HepG2 (cell line): ENCODE data around the gene HLA-DMB. TPM values are rescaled to one million over a fixed set of nuclear protein-coding genes. Genes with fewer than 3 reads are reported as not detected.

Experiments
- BRCA1 ChIP-seq: sonication (generic); formaldehyde crosslinking; IDR thresholded peaks from 2 replicates; pipeline ENCODE4 v1.4.0; 2020; ENCODE audit warnings: missing genetic modification reagents
- CCAR2 ChIP-seq: fragments of 200-400 bp; formaldehyde crosslinking; optimal IDR thresholded peaks from 2 replicates; pipeline ENCODE3; 2018; ENCODE audit warnings: low read depth, mild to moderate bottlenecking, low read length, moderate library complexity
- CCDC6 ChIP-seq: sonication (generic); formaldehyde crosslinking; IDR thresholded peaks from 2 replicates; pipeline ENCODE4 v1.8.1; 2022; ENCODE audit warnings: mild to moderate bottlenecking, missing genetic modification reagents, moderate library complexity
- DMAP1 ChIP-seq: IDR thresholded peaks from 2 replicates; pipeline ENCODE4 v1.6.1; 2016
- GATAD2A ChIP-seq: IDR thresholded peaks from 2 replicates; pipeline ENCODE4 v1.6.1; 2016
- HIVEP1 ChIP-seq: sonication (generic); formaldehyde crosslinking; IDR thresholded peaks from 2 replicates; pipeline ENCODE4 v1.4.0; 2020; ENCODE audit warnings: mild to moderate bottlenecking, missing genetic modification reagents
- ISX ChIP-seq: sonication (generic); formaldehyde crosslinking; conservative IDR thresholded peaks from 2 replicates; pipeline ENCODE4 v1.5.0; 2020; ENCODE audit warnings: missing genetic modification reagents
- JUNB ChIP-seq: sonication (generic); formaldehyde crosslinking; IDR thresholded peaks from 2 replicates; pipeline ENCODE4 v1.8.0; 2022; ENCODE audit warnings: missing genetic modification reagents, mild to moderate bottlenecking, borderline replicate concordance
- KAT8 ChIP-seq: IDR thresholded peaks from 2 replicates; pipeline ENCODE4 v1.6.1; 2016; ENCODE audit warnings: missing genetic modification reagents, missing compliant biosample characterization
- RAD51 ChIP-seq: fragments of 450-650 bp; IDR thresholded peaks from 2 replicates; pipeline ENCODE4 v1.6.1; 2016; ENCODE audit warnings: borderline replicate concordance
- SMAD1 ChIP-seq: sonication (generic); formaldehyde crosslinking; IDR thresholded peaks from 2 replicates; pipeline ENCODE4 v1.4.0; 2020; ENCODE audit warnings: missing genetic modification reagents, low read depth, mild to moderate bottlenecking, borderline replicate concordance
- TARDBP ChIP-seq: sonication (generic); formaldehyde crosslinking; IDR thresholded peaks from 2 replicates; pipeline ENCODE4 v1.8.0; 2022; ENCODE audit warnings: mild to moderate bottlenecking, missing genetic modification reagents
- TGIF2 ChIP-seq: IDR thresholded peaks from 2 replicates; pipeline ENCODE4 v1.6.1; 2016; ENCODE audit warnings: control low read depth, missing compliant biosample characterization
- THYN1 ChIP-seq: sonication (generic); formaldehyde crosslinking; IDR thresholded peaks from 2 replicates; pipeline ENCODE4 v1.8.1; 2023; ENCODE audit warnings: low read depth, mild to moderate bottlenecking, moderate library complexity, missing genetic modification reagents, borderline replicate concordance
- ZNF431 ChIP-seq: sonication (generic); formaldehyde crosslinking; IDR thresholded peaks from 2 replicates; pipeline ENCODE4 v1.9.0; 2022; ENCODE audit warnings: missing genetic modification reagents, low read depth, mild to moderate bottlenecking, borderline replicate concordance
- ZNF567 ChIP-seq: sonication (generic); formaldehyde crosslinking; IDR thresholded peaks from 2 replicates; pipeline ENCODE4 v1.8.1; 2023; ENCODE audit warnings: mild to moderate bottlenecking, missing genetic modification reagents, borderline replicate concordance
- ZNF75D ChIP-seq: sonication (generic); formaldehyde crosslinking; IDR thresholded peaks from 2 replicates; pipeline ENCODE4 v1.8.1; 2023; ENCODE audit warnings: missing genetic modification reagents, mild to moderate bottlenecking, borderline replicate concordance
- ZNF878 ChIP-seq: sonication (generic); formaldehyde crosslinking; IDR thresholded peaks from 2 replicates; pipeline ENCODE4 v1.8.1; 2023; ENCODE audit warnings: mild to moderate bottlenecking, missing genetic modification reagents, moderate library complexity
- polyA plus RNA-seq, 8 experiments: library from polyadenylated mRNA; depleted of rRNA in 3 of 8; stranded (reverse) in 7 of 8; unstranded in 1 of 8; fragments of >200 nt; fragmentation: Illumina TruSeq in 4 of 8; extraction: Trizol in 4 of 8; gene quantifications; 2 replicates each; pipeline versions ENCODE4 v1.2.1 to v1.2.3, GENCODE V29; 2011 to 2016; ENCODE audit warnings: low read depth in 4 of 8, missing spikeins in 1 of 8, mixed read lengths in 1 of 8; ENCODE audit not compliant: insufficient read depth in 1 of 8
- total RNA-seq, 5 experiments: library from RNA; depleted of rRNA; stranded (reverse); fragments of >200 nt; fragmentation: Illumina TruSeq; extraction: Trizol; gene quantifications; 2 replicates each; pipeline ENCODE4 v1.2.3, GENCODE V29; 2016; ENCODE audit warnings: low read depth in 1 of 5
- TF ChIP-seq, protein P1 (sequence below): sonication (generic); formaldehyde crosslinking; IDR thresholded peaks from 2 replicates; pipeline ENCODE4 v1.5.0; 2020; ENCODE audit warnings: missing genetic modification reagents
- TF ChIP-seq, protein P2 (sequence below): sonication (generic); IDR thresholded peaks from 2 replicates; pipeline ENCODE4 v1.6.1; 2016; ENCODE audit warnings: low read depth, borderline replicate concordance
- TF ChIP-seq, protein P3 (sequence below): sonication (generic); formaldehyde crosslinking; IDR thresholded peaks from 2 replicates; pipeline ENCODE4 v1.4.0; 2020; ENCODE audit warnings: missing genetic modification reagents; ENCODE audit errors: not compliant biosample characterization
- TF ChIP-seq, protein P4 (sequence below): sonication (generic); formaldehyde crosslinking; IDR thresholded peaks from 2 replicates; pipeline ENCODE4 v1.9.0; 2021; ENCODE audit warnings: missing genetic modification reagents, borderline replicate concordance
- TF ChIP-seq, protein P5 (sequence below): sonication (generic); formaldehyde crosslinking; IDR thresholded peaks from 2 replicates; pipeline ENCODE4 v1.4.0; 2020; ENCODE audit warnings: missing genetic modification reagents

The HLA-DMB gene
- total and polyA plus RNA-seq, 2 of the 13 experiments (the other 11 are each of a cell fraction or from before 2014, with no cell fraction given), result not detected

DNA sequence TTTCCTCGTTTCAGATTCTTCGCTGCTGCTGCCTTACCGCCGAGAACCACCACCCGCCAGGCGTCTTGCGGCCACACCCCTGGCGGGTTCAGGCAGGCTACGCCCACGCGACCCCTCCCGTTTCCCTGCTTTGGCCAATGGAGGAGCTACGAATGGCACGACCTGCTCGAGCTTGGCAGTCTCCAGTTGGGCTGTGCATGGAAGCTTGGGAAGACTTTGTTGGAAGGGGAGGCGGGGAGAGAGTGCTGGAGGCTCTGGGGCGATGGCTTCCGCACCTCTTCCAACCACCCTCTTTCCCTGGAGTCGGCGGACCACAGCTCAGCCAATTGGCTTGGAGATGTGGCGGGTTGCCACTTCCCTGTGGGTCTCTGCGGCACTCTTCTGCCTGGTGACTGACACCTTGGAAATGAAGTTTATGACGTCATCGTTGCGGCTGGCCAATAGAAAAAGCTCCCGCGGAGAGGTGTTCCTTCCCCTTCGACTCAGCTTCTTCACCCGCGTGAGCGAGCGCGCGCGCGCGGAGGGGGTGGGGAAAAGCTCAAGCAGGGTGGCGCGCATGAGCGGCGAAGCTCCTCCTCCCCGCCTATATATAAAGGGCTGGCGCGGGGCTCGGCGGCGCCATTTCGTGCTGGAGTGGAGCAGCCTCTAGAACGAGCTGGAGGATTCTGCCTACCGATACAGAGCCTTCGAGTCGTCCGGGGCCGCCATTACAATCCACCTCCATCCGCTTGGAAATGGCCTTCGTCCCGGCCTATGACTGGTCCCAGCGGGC is 30.9 kb upstream of the HLA-DMB start (continued):
- no peak for TF ChIP-seq ZNF75D
- TF ChIP-seq BRCA1, result peak; percentile 77; the same call in 1 of the 2 replicates
- TF ChIP-seq RAD51, result no peak
- TF ChIP-seq, protein P1, sequence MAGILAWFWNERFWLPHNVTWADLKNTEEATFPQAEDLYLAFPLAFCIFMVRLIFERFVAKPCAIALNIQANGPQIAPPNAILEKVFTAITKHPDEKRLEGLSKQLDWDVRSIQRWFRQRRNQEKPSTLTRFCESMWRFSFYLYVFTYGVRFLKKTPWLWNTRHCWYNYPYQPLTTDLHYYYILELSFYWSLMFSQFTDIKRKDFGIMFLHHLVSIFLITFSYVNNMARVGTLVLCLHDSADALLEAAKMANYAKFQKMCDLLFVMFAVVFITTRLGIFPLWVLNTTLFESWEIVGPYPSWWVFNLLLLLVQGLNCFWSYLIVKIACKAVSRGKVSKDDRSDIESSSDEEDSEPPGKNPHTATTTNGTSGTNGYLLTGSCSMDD (CRISPR knock-in tag), result no peak; the same call in 1 of the 2 replicates
- peak; percentile 81; the same call in 1 of the 2 replicates for TF ChIP-seq ZNF567 (CRISPR knock-in tag)
- TF ChIP-seq HIVEP1 (CRISPR knock-in tag), result peak; percentile 52
- peak; percentile 46; the same call in 1 of the 2 replicates for TF ChIP-seq DMAP1 (CRISPR knock-in tag)
- TF ChIP-seq, protein P2, sequence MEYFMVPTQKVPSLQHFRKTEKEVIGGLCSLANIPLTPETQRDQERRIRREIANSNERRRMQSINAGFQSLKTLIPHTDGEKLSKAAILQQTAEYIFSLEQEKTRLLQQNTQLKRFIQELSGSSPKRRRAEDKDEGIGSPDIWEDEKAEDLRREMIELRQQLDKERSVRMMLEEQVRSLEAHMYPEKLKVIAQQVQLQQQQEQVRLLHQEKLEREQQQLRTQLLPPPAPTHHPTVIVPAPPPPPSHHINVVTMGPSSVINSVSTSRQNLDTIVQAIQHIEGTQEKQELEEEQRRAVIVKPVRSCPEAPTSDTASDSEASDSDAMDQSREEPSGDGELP, result peak; percentile 10; the same call in 1 of the 2 replicates
- TF ChIP-seq ISX (CRISPR knock-in tag), result no peak
- TF ChIP-seq GATAD2A (CRISPR knock-in tag), result peak; percentile 51; the same call in 1 of the 2 replicates
- TF ChIP-seq, protein P3, sequence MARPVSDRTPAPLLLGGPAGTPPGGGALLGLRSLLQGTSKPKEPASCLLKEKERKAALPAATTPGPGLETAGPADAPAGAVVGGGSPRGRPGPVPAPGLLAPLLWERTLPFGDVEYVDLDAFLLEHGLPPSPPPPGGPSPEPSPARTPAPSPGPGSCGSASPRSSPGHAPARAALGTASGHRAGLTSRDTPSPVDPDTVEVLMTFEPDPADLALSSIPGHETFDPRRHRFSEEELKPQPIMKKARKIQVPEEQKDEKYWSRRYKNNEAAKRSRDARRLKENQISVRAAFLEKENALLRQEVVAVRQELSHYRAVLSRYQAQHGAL (CRISPR knock-in tag), result peak; percentile 12
- TF ChIP-seq CCDC6 (CRISPR knock-in tag), result peak; percentile 92
- TF ChIP-seq ZNF431 (CRISPR knock-in tag), result peak; percentile 95
- peak; percentile 74 for TF ChIP-seq TGIF2 (CRISPR knock-in tag)
- TF ChIP-seq KAT8 (CRISPR knock-in tag), result peak; percentile 93
- TF ChIP-seq, protein P4, sequence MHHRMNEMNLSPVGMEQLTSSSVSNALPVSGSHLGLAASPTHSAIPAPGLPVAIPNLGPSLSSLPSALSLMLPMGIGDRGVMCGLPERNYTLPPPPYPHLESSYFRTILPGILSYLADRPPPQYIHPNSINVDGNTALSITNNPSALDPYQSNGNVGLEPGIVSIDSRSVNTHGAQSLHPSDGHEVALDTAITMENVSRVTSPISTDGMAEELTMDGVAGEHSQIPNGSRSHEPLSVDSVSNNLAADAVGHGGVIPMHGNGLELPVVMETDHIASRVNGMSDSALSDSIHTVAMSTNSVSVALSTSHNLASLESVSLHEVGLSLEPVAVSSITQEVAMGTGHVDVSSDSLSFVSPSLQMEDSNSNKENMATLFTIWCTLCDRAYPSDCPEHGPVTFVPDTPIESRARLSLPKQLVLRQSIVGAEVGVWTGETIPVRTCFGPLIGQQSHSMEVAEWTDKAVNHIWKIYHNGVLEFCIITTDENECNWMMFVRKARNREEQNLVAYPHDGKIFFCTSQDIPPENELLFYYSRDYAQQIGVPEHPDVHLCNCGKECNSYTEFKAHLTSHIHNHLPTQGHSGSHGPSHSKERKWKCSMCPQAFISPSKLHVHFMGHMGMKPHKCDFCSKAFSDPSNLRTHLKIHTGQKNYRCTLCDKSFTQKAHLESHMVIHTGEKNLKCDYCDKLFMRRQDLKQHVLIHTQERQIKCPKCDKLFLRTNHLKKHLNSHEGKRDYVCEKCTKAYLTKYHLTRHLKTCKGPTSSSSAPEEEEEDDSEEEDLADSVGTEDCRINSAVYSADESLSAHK, result peak; percentile 82; the same call in 1 of the 2 replicates
- peak; percentile 97 for TF ChIP-seq ZNF878 (CRISPR knock-in tag)
- no peak for TF ChIP-seq TARDBP (CRISPR knock-in tag)
- TF ChIP-seq SMAD1, result peak; percentile 73; the same call in 1 of the 2 replicates
- TF ChIP-seq JUNB (CRISPR knock-in tag), result peak; percentile 22; the same call in 1 of the 2 replicates
- TF ChIP-seq, protein P5, sequence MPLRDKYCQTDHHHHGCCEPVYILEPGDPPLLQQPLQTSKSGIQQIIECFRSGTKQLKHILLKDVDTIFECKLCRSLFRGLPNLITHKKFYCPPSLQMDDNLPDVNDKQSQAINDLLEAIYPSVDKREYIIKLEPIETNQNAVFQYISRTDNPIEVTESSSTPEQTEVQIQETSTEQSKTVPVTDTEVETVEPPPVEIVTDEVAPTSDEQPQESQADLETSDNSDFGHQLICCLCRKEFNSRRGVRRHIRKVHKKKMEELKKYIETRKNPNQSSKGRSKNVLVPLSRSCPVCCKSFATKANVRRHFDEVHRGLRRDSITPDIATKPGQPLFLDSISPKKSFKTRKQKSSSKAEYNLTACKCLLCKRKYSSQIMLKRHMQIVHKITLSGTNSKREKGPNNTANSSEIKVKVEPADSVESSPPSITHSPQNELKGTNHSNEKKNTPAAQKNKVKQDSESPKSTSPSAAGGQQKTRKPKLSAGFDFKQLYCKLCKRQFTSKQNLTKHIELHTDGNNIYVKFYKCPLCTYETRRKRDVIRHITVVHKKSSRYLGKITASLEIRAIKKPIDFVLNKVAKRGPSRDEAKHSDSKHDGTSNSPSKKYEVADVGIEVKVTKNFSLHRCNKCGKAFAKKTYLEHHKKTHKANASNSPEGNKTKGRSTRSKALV, result peak; percentile 87
- TF ChIP-seq CCAR2, result no peak
- no peak for TF ChIP-seq THYN1
